KBM-7 (cell line): ENCODE data around the gene PDILT.

Experiments used
- DNase-seq: peaks from one replicate; pipeline ENCODE4 v3.0.0-alpha.2; 2015
- in situ Hi-C: fragments of 300-500 bp; cut with MboI; formaldehyde crosslinking; loops from 2 replicates; pipeline ENCODE4 v1.14.3; 2020; ENCODE audit warnings: low sequenced_read_pairs, low pct_unique_long_range_greater_than_20kb, mixed read lengths

The PDILT gene

DNA sequence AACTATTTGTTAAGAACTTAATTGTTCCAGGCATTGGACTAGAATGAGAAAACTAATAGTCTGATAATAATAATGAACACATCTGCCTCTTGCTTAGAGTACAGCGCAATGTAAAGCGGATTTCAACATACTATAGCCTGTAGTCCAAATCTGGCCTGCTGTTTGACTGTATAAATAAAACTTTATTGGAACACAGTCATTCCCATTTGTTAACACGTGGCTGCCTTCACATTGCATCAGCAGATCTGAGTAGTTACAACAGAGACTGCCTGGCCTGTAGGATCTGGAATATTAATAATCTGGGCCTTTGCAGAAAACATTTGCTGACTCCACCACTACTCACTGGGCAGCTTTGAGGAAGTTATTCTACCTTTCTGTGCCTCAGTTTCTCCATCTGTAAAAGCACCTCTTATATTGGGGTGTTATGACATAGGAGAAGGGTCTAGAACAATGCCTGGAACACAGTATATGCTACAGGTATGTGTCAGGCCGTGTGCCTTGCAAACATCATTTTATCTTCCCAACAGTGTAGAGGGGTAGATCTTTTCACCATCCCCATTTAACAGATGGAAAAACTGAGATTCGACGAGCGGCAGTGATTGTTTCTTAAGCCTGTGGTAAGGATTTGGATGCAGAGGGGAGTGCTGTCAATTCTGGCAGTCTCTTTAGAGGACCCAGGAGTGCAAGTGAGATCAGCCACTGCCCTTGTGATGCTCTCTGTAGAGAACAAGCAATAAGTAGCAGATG is 22.2 kb downstream of the PDILT start:
- no peak for DNase-seq
- in situ Hi-C loops = loop anchor here (25.0 kb wide), 1 partner anchor 470 kb away; no protein-coding TSS in a partner anchor

DNA sequence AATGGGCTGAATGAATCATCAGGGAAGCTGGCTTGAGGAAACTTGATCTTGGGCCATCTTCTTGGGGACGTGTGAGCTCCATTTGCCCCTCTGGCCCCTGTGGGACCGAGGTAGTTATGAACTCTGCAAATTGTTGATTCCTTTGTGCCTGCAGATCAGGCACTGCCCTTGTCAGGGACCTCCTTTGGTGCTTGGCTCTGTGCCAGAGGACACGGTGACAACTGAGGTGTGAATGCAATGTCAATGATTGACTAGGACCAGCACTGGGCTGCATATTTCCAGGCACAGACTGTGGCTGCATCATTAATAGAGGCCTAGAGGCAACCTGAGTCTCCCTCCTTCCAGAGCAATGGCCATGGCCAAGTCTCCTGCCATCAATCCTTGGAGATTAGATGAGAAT is 23.8 kb downstream of the PDILT start:
- no peak for DNase-seq
- in situ Hi-C loops = loop anchor here (25.0 kb wide), 1 partner anchor 468 kb away; no protein-coding TSS in a partner anchor

DNA sequence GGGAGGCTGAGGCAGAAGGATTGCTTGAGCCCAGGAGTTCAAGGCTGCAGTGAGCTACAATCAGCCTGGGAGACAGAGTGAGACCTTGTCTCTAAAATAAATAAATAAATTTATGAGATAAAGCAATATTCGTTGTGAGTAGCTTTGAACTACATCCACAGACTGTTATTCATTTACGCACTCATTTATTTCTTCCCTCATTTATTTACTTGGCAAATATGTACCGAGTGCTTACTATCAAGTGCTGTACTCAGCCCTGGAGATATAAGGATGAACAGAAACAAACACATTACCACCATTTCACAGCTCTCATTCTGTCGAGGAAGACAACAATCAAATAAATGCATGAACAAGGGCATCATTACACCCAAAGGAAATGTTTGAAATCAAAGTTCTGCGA is 27.4 kb downstream of the PDILT start:
- DNase-seq = no peak
- in situ Hi-C loops = loop anchor here (25.0 kb wide), 1 partner anchor 465 kb away; no protein-coding TSS in a partner anchor

DNA sequence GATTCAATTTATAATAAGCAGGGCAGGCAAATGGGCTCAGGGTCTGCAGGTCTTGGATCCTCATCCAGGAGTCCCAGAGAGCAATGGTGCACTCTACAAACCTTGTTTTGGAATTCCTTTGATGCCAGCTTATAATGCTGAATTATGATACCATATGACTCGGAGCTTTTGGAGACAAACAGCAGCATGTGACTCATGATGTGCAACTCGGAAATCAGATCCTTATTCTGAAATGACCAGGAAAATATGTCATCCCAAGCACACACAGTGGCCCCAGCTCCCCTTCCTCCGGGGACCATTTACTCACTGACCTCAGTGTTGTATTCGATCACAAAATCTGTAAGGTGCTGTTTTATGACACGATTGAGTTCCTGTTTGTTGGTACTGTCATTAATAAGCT is 31.8 kb downstream of the PDILT start:
- no peak for DNase-seq
- in situ Hi-C loops = no loop called here

DNA sequence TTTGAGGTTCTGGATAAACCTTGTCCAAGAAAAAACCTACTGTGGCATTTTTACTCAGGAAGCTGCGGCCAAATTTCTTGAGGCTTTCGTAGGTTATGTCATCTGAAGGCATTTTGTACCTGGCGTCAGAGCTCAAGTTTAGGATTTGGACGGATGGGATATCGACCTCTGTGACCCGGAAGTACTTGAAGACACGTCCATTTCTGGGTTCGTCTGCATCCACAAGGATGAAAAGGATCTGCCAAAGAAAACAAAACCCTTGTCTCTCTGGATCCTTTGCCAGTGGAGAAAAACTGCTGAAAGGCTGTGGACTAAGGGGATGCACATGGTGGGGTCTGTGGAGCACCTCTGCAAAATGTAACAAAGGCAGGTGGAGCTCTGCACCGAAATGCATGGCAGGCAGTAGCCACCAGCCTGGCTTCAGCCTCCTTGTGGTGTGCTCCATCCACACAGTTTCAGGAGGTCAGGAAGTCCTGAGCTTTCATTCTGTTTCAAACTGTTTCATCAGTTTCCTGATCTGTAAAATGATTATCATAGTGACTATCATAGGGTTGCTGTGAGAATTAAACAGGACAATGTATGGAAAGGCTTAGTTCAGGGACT is 35.0 kb downstream of the PDILT start:
- DNase-seq = no peak
- in situ Hi-C loops = no loop called here

DNA sequence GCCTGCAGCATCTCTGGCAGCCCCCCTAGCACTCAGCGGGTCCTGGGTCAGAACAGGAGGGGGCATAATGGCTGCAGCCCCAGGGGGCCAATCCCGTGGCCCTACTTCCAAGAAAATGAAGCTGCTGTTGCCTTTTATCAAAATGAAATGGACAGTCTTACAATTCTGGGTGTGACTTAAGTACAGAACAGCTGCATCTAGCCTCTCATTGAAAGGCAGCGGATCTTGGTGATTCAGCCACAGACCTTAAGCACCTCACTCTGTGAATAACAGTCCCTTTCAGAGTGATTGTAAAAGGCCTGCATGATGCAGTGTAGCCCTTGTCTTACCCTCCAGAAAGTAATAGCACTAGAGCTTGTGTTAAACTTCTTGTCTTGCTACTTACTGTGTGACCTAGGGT is 40.5 kb downstream of the PDILT start:
- no peak for DNase-seq
- in situ Hi-C loops = no loop called here

DNA sequence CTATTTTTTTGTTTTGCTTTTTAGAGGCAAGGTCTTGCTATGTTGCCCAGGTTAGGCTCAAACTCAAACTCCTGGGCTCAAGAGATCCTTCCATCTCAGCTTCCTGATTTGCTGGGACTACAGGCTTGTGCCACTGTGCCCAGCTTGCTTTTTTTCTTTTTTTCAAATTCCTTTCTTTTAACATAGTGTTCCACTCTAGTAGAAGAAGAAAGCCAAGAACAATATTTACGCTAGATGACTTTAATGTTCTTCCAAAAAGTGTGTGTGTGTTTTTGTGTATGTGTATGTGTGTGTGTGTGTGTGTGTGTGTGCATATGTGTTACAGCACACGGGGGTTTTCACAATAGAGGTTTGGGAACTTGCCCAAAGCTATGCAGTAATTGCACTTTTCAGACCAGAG is 41.3 kb downstream of the PDILT start:
- in situ Hi-C loops = no loop called here

DNA sequence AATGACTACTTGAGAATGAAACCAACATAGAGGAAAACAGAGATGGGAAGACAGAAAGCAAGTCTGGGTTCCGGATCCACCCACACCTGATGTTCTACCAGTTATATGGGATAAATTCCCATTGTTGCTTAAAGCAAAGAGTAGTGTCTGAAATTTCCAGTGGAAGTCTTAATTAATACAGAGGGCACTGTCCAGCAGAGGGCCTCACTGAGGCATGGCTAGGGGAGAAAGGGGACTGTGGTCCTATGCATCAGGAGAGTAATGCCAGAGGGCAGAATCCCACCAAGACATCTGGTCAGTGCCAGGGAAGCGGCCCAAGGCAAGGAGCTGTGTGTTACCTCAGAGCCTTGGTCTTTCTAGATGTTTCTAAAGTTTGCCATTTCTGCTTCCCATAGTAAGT is 44.5 kb downstream of the PDILT start:
- in situ Hi-C loops = no loop called here
- no peak for DNase-seq

More for the DNA sequence above, 41.3 kb downstream of the PDILT start:
- no peak for DNase-seq

DNA sequence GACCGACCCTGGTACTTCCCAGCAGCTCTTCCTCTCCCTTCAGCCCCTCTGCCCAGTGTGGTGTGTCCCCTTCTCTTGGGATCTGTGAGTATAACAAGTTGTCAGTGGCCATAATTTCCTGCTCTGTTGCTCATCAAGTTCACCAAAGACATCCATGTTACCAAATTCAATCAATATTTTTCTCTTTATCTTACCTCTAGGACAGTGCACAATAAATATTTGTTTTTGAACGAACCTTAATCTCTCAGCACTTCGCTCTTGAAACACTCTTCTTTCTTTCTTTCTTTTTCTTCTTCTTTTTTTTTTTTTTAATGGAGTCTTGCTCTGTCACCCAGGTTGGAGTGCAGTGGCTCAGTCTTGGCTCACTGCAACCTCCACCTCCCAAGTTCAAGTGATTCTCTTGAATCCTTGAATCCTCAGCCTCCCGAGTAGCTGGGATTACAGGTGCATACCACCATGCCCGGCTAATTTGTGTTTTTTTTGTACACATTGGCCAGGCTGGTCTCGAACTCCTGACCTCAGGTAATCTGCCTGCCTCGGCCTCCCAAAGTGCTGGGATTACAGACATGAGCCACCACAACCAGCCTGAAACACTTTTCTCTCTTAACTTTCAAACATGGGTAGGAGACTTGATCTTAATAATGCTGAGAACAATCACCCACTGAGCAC is 49.3 kb downstream of the PDILT start:
- in situ Hi-C loops = no loop called here
- no peak for DNase-seq

DNA sequence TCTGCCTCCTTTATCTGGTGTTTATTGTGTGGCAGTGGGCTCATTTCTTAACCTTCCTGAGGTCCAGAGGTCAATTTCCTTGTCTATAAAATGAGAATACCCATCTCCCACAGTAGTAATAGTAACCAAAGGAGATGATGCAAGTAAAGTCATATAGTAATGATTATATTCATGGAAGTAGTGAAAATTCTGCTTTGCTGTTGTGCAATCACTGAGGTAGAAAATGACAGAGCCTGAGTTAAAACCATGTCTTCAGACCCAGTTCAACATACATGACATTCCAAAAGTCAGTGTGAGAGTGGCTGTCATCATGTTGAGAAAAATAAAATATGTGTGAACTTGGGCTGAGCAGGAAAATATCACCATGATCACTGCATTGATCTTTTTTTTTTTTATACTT is 51.2 kb downstream of the PDILT start:
- no peak for DNase-seq
- in situ Hi-C loops = no loop called here

DNA sequence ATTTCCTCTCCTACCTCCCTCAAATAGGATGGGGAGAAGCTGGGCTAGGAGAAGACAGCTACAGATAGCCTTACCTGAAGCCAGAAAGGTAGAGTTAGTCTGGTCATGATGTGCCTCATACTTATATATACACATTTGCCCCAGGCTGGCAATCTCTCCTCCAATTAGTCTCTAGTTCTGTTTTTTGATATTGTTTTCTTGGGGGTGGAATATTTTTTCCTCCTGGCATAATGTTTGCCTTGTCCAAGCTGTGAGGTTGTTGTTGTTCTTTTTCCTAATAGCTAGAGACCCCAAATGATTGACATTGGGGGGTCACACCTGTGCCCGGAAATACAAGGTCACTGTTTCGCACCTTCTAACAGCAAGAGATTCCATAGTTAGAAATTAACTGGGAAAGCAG is 51.9 kb downstream of the PDILT start, which contains the start of gene UMOD:
TSS of gene UMOD (minus strand) at position 101 of the 400 bp plus-strand sequence. CDS start 1,978 bp downstream, outside the sequence.
- DNase-seq = no peak
- in situ Hi-C loops = no loop called here

DNA sequence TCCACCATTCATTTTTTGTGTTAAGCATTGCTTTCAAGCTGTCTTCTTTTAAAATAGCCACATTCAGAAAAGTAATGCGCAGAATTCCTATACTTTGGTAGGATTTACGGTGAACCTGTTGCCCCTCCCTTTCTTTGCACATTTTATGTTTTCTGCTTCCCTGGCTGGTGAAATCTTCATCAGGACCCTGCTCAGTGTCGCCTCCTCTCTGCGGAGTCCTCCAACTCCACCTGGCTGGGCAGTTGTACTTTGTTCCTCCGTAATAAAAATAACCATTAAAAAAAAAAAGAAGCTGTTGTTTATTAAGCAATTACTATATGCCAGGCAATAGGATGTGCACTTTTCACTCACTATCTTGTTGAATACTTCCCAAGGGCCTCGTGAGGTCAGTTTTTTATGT is 54.9 kb downstream of the PDILT start:
- DNase-seq = no peak
- in situ Hi-C loops = no loop called here

DNA sequence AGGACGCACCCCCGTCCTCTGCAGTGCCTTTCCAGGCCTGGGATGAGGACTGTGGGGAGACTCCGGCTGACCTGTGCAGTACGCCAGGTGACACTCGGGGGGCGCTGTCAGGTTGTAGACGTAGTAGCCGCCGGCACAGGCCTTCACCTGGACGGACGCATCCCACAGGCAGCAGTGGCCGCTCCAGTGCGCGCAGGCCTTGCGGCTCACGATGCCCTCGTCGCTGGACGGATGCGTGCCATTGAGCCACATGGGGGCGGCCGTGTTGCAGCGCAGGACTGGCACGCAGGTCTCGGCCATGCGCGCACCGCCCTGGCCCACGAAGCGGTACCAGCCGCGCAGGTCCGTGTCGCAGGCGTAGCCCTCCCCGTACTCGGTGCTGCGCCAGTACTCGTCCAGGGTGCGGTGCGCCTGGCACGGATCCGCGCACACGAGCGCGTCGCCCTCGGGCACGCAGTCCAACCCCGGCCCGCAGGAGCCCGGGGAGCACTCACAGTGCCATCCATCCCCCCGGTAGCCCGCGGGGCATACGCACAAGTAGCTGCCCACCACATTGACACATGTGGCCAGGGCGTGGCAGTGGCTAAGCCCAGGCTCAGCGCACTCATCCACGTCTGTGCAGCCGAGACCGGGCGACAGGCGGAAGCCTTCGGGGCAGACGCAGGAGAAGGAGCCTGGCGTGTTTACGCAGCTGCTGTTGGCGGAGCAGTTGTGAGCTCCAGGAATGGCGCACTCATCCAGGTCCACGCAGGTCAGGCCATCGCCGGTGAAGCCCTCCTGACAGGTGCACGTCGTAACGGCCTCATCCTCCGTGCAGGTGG is 56.0 kb downstream of the PDILT start:
- no peak for DNase-seq
- in situ Hi-C loops = no loop called here

DNA sequence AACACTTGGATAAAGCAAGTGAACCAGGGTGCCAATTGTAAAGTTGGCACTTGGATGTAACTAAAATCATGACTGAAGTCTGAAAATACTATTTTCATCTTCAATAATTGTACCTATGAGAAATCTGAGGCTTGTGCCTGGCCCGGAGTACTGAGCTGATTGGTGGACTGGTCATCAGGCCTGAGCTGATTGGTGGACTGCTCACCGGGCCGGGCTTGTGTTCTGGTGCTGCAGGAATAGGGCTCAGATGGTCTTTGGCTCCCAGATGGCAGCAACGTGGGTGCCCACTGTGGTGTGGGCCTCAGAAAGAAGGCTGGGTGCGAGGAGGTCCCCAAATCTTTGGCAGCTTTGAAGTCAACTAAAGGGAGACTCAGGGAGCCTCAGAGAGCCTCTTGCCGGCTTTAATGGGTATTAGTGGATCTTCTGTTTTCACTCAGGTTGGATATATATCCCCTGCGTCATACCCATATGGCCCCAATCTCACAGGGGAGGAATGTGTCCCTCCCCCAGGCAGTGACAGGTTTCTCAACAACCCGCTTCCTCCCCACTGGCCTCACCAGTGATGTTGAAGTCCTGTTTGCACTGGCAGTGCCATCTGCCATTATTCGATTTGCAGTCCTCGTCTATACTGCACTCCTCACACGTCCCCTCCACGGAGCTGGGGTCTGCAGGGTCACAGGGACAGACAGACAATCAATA is 56.7 kb downstream of the PDILT start:
- in situ Hi-C loops = no loop called here
- no peak for DNase-seq

DNA sequence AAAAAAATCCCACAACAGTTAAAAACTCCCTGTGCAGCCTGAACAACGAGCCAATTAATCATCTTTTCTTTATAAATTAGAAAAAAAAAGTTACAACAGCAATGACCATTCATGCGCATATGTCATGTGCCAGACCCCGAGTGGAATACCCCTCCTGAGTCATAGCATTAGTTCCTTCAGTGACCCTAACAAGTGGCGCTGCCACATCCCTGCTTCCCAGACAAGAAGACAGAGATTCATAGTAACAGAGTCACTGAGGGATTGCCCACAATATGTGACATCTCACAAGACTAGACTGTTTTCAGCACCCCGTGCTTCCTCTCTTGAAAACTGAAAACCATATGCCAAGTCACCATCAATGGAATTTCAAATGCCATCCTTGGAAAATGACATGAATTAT is 59.9 kb downstream of the PDILT start:
- DNase-seq = no peak
- in situ Hi-C loops = no loop called here

DNA sequence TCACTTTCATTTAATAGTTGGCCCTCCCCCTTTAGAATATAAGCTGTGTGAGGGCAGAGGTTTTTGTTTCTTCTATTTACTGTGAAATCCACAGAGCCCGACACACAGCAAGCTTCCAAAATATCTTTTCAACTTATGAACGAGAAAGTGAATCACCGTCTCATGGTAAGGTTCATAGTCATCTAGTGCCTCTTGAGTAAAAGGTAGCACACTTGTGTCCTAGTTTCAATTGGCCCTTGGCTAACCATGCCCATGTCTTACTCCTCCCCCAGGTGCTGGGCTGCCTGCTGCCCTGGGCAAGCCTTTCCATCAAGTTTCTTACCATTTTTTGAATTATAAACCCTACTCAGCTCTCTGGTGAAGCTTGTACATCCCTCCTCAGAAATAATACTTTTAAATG is 64.8 kb downstream of the PDILT start:
- in situ Hi-C loops = no loop called here
- no peak for DNase-seq

DNA sequence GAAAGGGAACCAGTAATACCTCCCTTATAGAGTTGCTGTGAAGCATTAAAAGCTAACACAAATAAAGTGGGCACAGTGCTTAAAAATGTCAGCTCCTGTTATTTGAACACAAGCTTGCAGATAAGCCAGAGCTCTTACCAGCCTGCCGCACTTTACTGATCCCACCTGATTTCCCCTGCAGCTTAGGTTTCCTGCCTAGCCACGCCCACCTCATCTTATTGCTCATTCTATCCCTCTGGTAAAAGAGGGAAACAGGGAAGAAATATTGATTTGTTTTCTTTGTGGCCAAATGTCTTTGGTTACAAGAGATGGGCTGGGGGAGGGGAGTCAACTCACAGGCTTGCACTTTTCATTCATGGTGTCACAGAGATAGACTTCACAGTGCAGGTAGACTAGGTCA is 67.6 kb downstream of the PDILT start:
- in situ Hi-C loops = no loop called here

DNA sequence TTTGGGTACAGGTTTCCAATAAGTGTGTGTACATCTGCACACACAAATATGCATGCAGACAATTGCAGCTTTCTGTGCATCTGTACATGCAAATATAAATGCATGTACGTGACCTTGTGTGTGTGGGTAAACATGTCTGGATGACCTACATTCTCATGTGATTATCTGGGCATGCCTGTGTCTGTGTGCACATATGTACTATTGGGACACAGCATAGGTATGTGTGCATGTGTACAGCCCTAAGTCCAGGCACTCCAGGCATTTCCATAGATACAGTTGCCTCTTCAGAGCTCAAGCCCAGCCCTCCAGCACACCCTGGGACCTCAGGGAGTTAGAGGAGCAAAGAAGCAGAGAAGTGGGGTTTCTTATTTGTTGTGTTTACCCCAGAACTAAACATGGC is 70.1 kb downstream of the PDILT start:
- in situ Hi-C loops = no loop called here
- DNase-seq = no peak

More for the DNA sequence above, 67.6 kb downstream of the PDILT start:
- DNase-seq = no peak

DNA sequence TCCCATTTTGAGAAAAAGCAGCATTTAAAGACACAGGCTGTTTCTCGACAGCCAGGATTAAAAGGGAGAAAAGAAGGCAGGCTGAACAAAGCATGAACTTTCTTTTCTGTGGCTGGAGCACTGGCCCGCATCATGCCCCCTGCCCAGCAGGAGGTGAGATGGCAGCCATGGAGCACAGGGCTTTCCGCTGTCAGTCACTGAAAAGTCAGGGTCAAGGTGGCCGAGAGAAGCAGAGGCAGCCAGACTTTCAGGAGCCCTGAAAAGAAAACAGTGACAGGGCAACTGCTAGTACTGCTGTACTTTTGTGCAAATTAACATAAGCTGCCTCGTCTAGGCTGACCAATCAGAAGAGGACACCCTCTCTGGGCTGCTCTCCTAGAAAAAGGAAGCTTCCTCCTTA is 71.4 kb downstream of the PDILT start:
- in situ Hi-C loops = no loop called here
- DNase-seq = no peak
